HL-60/S4 treated with phorbol 12-myristate 13-acetate at 8.2 ng/mL for 4 days and 3 days (cell line): ENCODE results near the gene CLIP3.
"Not testable (repeated sequence)": the region's sequence is repeated elsewhere in the genome, so short reads cannot be mapped to it uniquely, and the experiment has no call there.

Source experiments
- in situ Hi-C: fragments of 300-500 bp; cut with MboI; formaldehyde crosslinking; loops from 2 replicates; pipeline ENCODE4 v1.15.0; 2022; ENCODE audit warnings: low sequenced_read_pairs

The CLIP3 gene

GRCh38 chr19:36009220-36009619 is 23.5 kb downstream of the CLIP3 start:
- in situ Hi-C loops: no loop called here

DNA sequence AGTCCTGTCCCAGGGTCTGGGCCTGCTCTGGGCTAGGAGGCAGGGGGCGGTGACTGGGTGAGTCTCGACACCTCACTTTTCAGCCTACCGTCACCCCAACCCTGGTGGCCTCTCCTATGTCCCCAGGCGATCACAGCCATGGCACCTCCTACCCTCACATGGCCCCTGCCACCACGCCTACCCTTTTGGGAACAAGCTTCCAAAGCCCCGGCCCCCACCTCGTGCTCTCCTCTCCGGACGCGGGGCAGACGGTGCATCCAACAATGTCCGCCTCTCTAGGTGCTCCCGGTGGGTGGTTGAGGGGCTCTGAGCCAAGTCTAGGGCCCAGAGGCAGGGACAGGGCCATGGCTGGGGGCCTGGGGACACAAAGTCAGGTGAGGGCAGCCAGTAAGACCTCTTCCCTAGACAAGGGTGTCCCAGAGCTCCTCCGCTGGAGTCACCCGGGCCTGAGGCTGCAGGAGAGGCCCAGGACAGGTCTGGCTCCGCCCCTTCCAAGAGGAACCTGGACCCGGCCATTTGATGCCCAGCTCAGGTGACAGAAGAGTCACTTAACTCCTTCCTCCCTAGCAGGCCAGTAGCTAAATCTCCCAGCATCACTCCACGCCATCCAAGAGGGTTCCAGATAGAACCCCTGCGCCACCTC is 24.2 kb downstream of the CLIP3 start, which contains the start of gene SYNE4:
TSS of gene SYNE4 (minus strand) at position 478 of the 643 bp plus-strand sequence. CDS start at position 346, 132 bp downstream.
- in situ Hi-C loops: no loop called here

GRCh38 chr19:36006955-36007354 is 25.7 kb downstream of the CLIP3 start:
- in situ Hi-C loops: no loop called here

GRCh38 chr19:36003284-36003683 is 29.4 kb downstream of the CLIP3 start:
- in situ Hi-C loops: no loop called here

DNA sequence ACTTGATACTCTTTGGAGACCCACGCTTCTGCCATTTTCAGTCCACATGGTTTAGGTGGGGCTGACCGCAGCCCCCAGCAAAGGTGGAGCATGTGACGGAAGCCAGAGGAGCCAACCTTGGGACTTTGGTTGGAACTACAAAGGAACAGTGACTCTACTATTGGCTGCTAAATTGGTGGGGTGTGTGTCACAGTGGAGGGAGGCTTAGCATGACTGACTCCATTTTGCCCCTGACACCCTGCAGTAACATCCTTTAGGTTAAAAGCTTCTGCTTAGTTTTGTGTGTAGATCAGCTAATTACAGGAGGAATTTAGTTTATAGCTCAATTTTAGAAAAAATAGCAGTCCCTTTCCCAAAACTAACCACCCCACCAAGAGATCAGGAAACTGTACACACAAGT is 31.1 kb downstream of the CLIP3 start:
- in situ Hi-C loops: no loop called here

- in situ Hi-C loops: no loop called here
Measured at GRCh38 chr19:35996777-35997176, 35.9 kb downstream of the CLIP3 start.

- in situ Hi-C loops: no loop called here
Measured at GRCh38 chr19:35995048-35995993, 37.4 kb downstream of the CLIP3 start, which contains the start of gene SDHAF1. TSS of gene SDHAF1 (plus strand) at chr19:35995188. CDS start at chr19:35995275, 87 bp downstream.

DNA sequence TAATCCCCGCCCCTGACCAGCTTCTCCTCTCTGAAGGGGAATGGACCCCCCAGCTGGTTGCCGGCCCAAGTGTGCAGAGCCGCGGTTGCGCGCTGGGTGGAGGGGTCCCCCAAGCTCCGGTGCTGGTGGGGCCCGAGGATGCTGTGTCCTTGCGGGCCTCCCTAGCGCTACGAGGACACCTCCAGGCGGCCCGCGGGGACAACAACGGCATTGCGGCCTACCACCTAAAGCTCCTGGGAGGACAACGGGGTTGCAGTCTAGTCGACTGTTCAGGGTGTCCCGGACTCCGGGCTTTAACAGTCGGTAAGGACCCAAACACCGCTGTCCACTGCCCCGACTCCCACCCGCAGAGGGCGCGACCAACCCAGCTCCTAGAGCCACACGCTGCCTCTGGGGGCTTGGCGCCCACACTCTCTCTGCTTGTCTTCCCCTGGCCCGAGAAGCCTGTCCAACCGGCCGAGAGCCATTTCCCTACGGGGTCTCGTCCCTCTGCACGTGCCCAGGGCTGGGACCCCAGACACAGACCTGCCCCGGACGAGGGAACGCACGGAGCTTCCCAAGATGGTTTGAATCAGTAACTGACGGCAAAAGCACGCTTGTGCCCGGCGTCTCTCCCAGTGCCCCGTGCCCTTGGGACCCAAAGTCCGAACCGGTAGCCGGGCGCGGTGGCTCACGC is 38.6 kb downstream of the CLIP3 start:
- in situ Hi-C loops: no loop called here

GRCh38 chr19:35992907-35993765 is 39.5 kb downstream of the CLIP3 start:
- in situ Hi-C loops: no loop called here

DNA sequence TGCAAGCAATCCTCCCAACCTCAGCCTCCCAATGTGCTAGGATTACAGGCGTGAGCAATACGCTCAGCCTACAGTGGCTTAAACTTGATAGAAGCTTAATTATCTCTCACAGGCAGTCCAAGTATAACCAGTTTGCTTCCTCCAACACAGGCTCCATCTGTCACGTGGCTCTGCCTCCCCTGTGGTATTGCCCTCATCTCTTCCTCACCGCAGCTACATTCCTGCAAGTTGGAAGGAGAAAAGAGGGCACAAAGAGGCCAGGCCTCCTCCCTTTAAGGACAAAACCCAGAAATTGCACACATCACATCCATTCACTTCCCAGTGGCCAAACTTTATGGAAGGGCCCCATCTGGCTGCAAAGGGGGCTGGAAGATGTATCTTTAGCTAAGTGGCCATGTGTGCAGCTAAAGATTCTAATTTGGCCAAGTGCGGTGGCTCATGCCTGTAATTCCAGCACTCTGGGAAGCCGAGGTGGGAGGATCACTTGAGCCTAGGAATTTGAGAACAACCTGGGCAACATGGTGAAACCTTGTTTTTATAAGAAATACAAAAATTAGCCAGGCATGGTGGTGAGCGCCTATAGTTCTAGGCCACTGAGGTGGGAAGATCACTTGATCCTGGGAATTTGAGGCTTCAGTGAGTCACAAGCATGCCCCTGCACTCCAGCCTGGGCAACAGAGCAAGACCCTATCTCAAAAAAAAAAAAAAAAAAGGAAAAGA is 40.8 kb downstream of the CLIP3 start:
- in situ Hi-C loops: no loop called here

DNA sequence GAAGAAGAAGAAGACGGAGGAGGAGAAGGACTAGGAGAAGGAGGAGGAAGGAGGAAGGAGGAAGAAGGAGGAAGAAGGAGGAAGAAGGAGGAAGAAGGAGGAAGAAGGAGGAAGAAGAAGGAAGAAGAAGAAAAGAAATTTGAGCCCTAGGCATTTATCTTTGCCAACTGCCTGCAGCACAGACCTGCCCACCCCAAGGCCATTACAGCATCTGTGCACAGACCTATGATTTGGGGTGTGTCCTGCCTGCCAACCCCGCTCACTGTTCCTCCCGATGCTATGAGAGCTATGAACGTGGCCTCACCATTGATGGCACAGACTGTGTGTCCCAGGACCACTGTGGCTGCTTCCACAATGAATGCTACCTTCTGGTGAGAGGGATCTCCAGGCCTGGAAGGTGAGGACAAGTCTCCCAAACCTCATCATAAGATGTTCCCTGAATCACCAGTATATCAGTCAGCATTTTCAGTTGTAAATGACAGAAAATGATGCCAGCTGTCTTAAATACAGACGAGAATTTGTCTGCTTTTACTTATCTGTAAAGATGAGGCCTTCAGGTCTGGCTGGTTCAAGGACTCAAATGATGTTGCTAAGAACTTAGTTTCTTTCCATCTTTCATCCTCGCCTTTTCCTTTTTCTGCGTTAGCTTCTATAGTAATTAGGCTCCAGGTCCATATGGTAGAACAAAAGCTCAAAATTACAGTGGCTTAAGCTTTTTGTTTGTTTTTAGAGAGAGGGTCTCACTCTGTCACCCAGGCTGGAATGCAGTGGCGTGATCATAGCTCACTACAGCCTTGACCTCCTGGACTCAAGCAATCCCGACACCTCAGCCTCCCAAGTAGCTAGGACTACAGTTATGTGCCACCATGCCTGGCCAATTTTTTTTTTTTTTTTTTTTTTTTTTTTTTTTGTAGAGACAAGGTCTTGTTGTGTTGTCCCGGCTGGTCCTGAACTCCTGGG is 41.6 kb downstream of the CLIP3 start:
- in situ Hi-C loops: no loop called here

GRCh38 chr19:35990156-35990555 is 42.5 kb downstream of the CLIP3 start:
- in situ Hi-C loops: no loop called here

DNA sequence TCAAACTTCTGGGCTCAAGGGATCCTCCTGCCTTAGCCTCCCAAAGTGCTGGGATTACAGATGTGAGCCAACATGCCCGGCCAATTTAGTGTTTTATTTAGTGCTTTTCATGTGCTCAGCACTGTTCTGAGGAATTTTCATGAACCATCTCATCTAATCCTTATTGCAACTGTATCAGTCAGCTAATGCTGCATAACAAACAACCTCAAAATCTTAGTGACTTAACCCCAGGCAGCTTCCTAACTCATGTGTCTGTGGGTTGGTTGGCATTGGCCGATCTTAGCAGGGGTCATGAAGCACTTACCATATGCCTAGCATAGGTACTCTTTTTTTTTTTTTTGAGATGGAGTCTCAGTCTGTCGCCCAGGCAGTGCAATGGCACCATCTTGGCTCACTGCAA is 43.8 kb downstream of the CLIP3 start:
- in situ Hi-C loops: no loop called here

GRCh38 chr19:35987571-35987896 is 45.1 kb downstream of the CLIP3 start:
- in situ Hi-C loops: no loop called here

- in situ Hi-C loops: no loop called here
Measured at GRCh38 chr19:35986664-35987570, 45.8 kb downstream of the CLIP3 start.

DNA sequence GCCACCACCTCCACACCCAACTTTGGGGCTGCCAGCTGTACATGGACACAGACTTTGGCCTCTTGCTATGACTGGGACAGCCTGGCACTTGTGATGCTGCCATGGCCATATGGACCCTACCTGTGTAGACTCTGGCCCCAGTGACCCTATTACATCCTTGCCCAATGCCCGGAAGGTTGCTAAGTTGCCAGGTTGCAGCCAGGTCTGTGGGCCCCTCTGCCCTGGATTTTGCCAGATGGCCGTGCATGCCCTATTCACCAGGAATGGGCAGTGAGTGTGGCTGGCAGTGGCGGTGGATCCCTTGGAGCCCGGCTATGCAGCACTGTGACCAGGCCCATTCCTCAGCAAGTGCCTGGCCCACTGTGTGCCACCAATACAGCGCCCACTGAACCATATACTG is 46.6 kb downstream of the CLIP3 start:
- in situ Hi-C loops: no loop called here

GRCh38 chr19:35983177-35983576 is 49.5 kb downstream of the CLIP3 start:
- in situ Hi-C loops: no loop called here

GRCh38 chr19:35980997-35981396 is 51.7 kb downstream of the CLIP3 start:
- in situ Hi-C loops: not testable (repeated sequence)
